Body of pancreas (tissue), 4 donors: ENCODE measurements around the gene SIM1. TPM values are rescaled to one million over a fixed set of nuclear protein-coding genes. Genes with fewer than 3 reads are reported as not detected.
A peak's percentile ranks its signal among the peaks of the same experiment; 100 is the strongest.

ENCODE experiments used
- ATAC-seq: fragments of 150-250 bp; one replicate; pipeline ENCODE4 v1.9.1; 2016
- DNase-seq, 4 donors: peaks; one replicate each; pipeline ENCODE4 v3.0.0-alpha.2; 2019
- H3K27ac ChIP-seq, 4 donors: fragments of 200-600 bp; sonication (generic); 1 replicate in 3 of 4; 2 replicates in 1 of 4; pipeline versions ENCODE4 v1.5.1 to v1.6.1; 2016 to 2019; ENCODE audit warnings: mild to moderate bottlenecking in 1 of 4, mixed read lengths in 1 of 4, moderate library complexity in 1 of 4
- H3K27me3 ChIP-seq, 2 donors: fragments of 200-600 bp; sonication (generic); one replicate each; pipeline ENCODE4 v1.6.0; 2016; ENCODE audit warnings: mild to moderate bottlenecking in 1 of 2
- H3K36me3 ChIP-seq, 2 donors: fragments of 200-600 bp; sonication (generic); replicated peaks in 1 of 2; 2 replicates each; pipeline ENCODE4 v1.5.1; 2016; ENCODE audit warnings: low read depth in 2 of 2; ENCODE audit not compliant: insufficient read depth in 1 of 2
- H3K4me1 ChIP-seq: fragments of 200-600 bp; sonication (generic); one replicate; pipeline ENCODE4 v1.6.0; 2016
- H3K4me3 ChIP-seq, 2 donors: fragments of 200-600 bp; sonication (generic); 1 replicate in 1 of 2; 2 replicates in 1 of 2; pipeline ENCODE4 v1.5.1; 2016 to 2019
- H3K9me3 ChIP-seq, 3 donors: fragments of 200-600 bp; sonication (generic); 1 replicate in 2 of 3; 2 replicates in 1 of 3; pipeline ENCODE4 v1.5.1; 2016
- CTCF ChIP-seq, 7 experiments: fragments of 450-650 bp in 4 of 7; fragments of 200-600 bp in 3 of 7; sonication (generic) in 3 of 7; IDR thresholded peaks; one replicate each; pipeline ENCODE4 v1.5.1; 2016 to 2019; ENCODE audit warnings: antibody characterized with exemption in 7 of 7
- POLR2A ChIP-seq, 3 donors: fragments of 450-650 bp; IDR thresholded peaks; one replicate each; pipeline ENCODE4 v1.6.1; 2016; ENCODE audit warnings: antibody characterized with exemption in 3 of 3, mild to moderate bottlenecking in 2 of 3
- WGBS, 2 donors: methylation state at CpG; one replicate each; pipeline ENCODE4 v1.1.5; 2017; 5-methylcytosine and 5-hydroxymethylcytosine counted together
- intact Hi-C: fragments of 100-400 bp; cut with DNase I; formaldehyde crosslinking; loops from one replicate; pipeline ENCODE4 v1.15.1; 2023
- total RNA-seq, 2 donors: library from RNA; depleted of rRNA; stranded (reverse); fragments of >200 nt; gene quantifications; one replicate each; pipeline ENCODE4 v1.1.0, GENCODE V29; 2016

The SIM1 gene
- total RNA-seq, 2 donors from 2014 or later: 3.6 to 6.9 TPM

- H3K27me3 ChIP-seq: no peaks in the 10 kb centered on the region
- intact Hi-C loops: no loop called here
- DNase-seq (no peak), ATAC-seq (no peak)
- TF ChIP-seq POLR2A (IDR thresholded peaks at IDR 0.05): no peak
- TF ChIP-seq CTCF (IDR thresholded peaks at IDR 0.05): no peak
- no peak overlapping the region for H3K4me3 ChIP-seq
- no peaks in the 10 kb centered on the region for H3K4me1 ChIP-seq
- H3K36me3 ChIP-seq: no peaks in the 10 kb centered on the region
- no peak overlapping the region for H3K27ac ChIP-seq
- WGBS, 2 donors: 77 to 85% methylated on average over 2 of the region's 2 CpGs
- no peaks in the 10 kb centered on the region for H3K9me3 ChIP-seq
Measured at GRCh38 chr6:100378576-100378975, 86.1 kb downstream of the SIM1 start.

- H3K27ac ChIP-seq: no peak overlapping the region
- 42 to 53% methylated on average over 3 of the region's 3 CpGs for whole genome bisulfite sequencing, 2 donors
- H3K4me3 ChIP-seq: no peak overlapping the region
- H3K4me1 ChIP-seq: no peaks in the 10 kb centered on the region
- H3K36me3 ChIP-seq: no peaks in the 10 kb centered on the region
- TF ChIP-seq CTCF (IDR thresholded peaks at IDR 0.05): no peak
- no peak for TF ChIP-seq POLR2A (IDR thresholded peaks at IDR 0.05)
- DNase-seq (no peak), ATAC-seq (no peak)
- no peaks in the 10 kb centered on the region for H3K9me3 ChIP-seq
- intact Hi-C loops: no loop called here
- no peaks in the 10 kb centered on the region for H3K27me3 ChIP-seq
Measured at GRCh38 chr6:100376103-100376502, 88.6 kb downstream of the SIM1 start.

- H3K27me3 ChIP-seq: no peaks in the 10 kb centered on the region
- no peak overlapping the region for H3K4me3 ChIP-seq
- no peak for DNase-seq
- no peak for ATAC-seq
- intact Hi-C loops: no loop called here
- no peaks in the 10 kb centered on the region for H3K4me1 ChIP-seq
- H3K36me3 ChIP-seq: no peaks in the 10 kb centered on the region
- H3K9me3 ChIP-seq: no peaks in the 10 kb centered on the region
- TF ChIP-seq CTCF (IDR thresholded peaks at IDR 0.05) (no peak), POLR2A (IDR thresholded peaks at IDR 0.05) (no peak)
- WGBS, 2 donors: 62 to 64% methylated on average over 11 of the region's 11 CpGs
- H3K27ac ChIP-seq: no peak overlapping the region
Measured at GRCh38 chr6:100372326-100373091, 92.2 kb downstream of the SIM1 start.

- Histone ChIP-seq H3K4me3 (no peak overlapping the region), H3K36me3 (no peaks in the 10 kb centered on the region), H3K27ac (no peak overlapping the region), H3K9me3 (no peaks in the 10 kb centered on the region), H3K27me3 (no peaks in the 10 kb centered on the region), H3K4me1 (no peaks in the 10 kb centered on the region)
- DNase-seq (no peak), ATAC-seq (no peak)
- intact Hi-C loops: no loop called here
- TF ChIP-seq POLR2A (IDR thresholded peaks at IDR 0.05) (no peak), CTCF (IDR thresholded peaks at IDR 0.05) (no peak)
- 88 to 89% methylated on average over 4 of the region's 4 CpGs for WGBS, 2 donors
Measured at GRCh38 chr6:100371591-100371990, 93.1 kb downstream of the SIM1 start.

GRCh38 chr6:100370265-100370664 is 94.5 kb downstream of the SIM1 start:
- ATAC-seq (no peak), DNase-seq (no peak)
- intact Hi-C loops: no loop called here
- WGBS, 2 donors: 39 to 42% methylated on average over 1 of the region's 1 CpG
- Histone ChIP-seq H3K36me3 (no peaks in the 10 kb centered on the region), H3K4me3 (no peak overlapping the region), H3K4me1 (no peaks in the 10 kb centered on the region), H3K9me3 (no peaks in the 10 kb centered on the region), H3K27me3 (no peaks in the 10 kb centered on the region), H3K27ac (no peak overlapping the region)
- TF ChIP-seq POLR2A (IDR thresholded peaks at IDR 0.05) (no peak), CTCF (IDR thresholded peaks at IDR 0.05) (peak in 1 of 7 experiments; percentile 17)
